BJ (cell line): ENCODE measurements around the gene KCP. TPM values are rescaled to one million over a fixed set of nuclear protein-coding genes. Genes with fewer than 3 reads are reported as not detected.

Experiments
- CTCF ChIA-PET: fragments of 350-600 bp; formaldehyde crosslinking; extraction: SDS; loops from one replicate; lab custom pipeline; 2021; ENCODE audit warnings: antibody characterized with exemption, inconsistent platforms; lab: Yijun Ruan, JAX
- POLR2A ChIA-PET: fragments of 300-600 bp; sonication (Branson Sonifier 250); formaldehyde crosslinking; extraction: SDS; loops from one replicate; lab custom pipeline; 2021; ENCODE audit warnings: antibody characterized with exemption; lab: Charles Lee
- DNase-seq: peaks from one replicate; pipeline ENCODE4 v3.0.0-alpha.2; 2011; ENCODE audit warnings: low read depth
- H3K27me3 ChIP-seq: 2 replicates; pipeline ENCODE4 v1.6.0; 2011; ENCODE audit warnings: low read length; ENCODE audit not compliant: control insufficient read depth, insufficient read depth
- H3K36me3 ChIP-seq: 2 replicates; pipeline ENCODE4 v1.5.1; 2011; ENCODE audit warnings: low read length; ENCODE audit not compliant: control insufficient read depth, insufficient read depth
- H3K4me3 ChIP-seq: 2 replicates; pipeline ENCODE4 v1.5.1; 2011; ENCODE audit warnings: low read depth, mild to moderate bottlenecking, control low read depth, low read length
- polyA plus RNA-seq: library from polyadenylated mRNA; depleted of rRNA; stranded (reverse); fragments of >200 nt; gene quantifications from 2 replicates; pipeline ENCODE4 v1.2.3, GENCODE V29; 2011
- TF ChIP-seq, protein P1 (sequence below): IDR thresholded peaks from 2 replicates; pipeline ENCODE4 v1.5.1; 2011; ENCODE audit warnings: low read depth, mild to moderate bottlenecking, control low read depth, inconsistent platforms, low read length, moderate library complexity; ENCODE audit not compliant: insufficient read depth

KCP gene
- polyA plus RNA-seq, 1 experiment: not detected

DNA sequence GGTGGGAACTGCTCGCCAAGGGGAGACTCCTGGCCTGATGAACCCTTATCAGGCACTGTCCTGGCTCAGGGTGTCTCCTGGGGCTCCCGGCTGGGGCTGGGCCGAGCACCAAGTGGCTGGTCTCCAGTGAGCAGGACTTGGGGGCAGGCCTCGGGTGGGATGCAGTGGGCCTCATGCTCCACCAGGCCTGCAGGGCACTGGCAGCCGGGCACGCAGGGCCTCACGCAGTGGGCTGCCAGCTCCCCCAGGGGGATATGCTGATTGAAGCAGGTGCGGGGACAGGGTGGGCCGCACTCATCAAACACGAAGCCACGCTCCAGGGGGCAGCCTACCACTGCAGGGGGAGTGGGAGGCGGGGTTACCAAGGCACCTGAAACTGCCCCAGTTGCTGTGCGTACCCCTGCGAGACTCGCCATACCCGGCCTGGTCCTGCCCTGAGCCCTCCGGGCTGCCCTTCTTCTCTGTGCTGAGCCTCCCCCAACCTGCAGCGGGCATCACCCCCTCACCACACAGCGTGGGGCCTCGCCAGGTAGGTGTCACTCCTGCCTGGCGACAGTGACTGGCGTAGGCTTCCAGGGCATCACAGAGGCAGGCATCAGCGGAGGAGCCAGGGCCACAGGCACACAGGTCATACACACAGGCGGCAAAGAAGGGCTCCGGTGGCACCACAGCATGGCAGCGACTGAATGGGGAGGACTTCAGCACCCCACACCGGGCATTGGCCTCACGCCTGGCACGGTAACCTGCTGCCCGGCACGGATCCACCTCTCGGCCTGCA is 33.3 kb downstream of the KCP start:
- Histone ChIP-seq H3K36me3 (no peaks in the 10 kb centered on the region), H3K4me3 (no peak overlapping the region), H3K27me3 (0 out of 2 replicates have a peak, but pooled peaks cover 1% of the 10 kb centered on the region)
- CTCF ChIA-PET: interaction anchor here (1.2 kb wide), 1 partner anchor 14 kb away, joined by 7 read pairs; the partner anchor contains the start of gene ATP6V1F
- no peak for DNase-seq
- POLR2A ChIA-PET: no interaction called here
- TF ChIP-seq, protein P1, sequence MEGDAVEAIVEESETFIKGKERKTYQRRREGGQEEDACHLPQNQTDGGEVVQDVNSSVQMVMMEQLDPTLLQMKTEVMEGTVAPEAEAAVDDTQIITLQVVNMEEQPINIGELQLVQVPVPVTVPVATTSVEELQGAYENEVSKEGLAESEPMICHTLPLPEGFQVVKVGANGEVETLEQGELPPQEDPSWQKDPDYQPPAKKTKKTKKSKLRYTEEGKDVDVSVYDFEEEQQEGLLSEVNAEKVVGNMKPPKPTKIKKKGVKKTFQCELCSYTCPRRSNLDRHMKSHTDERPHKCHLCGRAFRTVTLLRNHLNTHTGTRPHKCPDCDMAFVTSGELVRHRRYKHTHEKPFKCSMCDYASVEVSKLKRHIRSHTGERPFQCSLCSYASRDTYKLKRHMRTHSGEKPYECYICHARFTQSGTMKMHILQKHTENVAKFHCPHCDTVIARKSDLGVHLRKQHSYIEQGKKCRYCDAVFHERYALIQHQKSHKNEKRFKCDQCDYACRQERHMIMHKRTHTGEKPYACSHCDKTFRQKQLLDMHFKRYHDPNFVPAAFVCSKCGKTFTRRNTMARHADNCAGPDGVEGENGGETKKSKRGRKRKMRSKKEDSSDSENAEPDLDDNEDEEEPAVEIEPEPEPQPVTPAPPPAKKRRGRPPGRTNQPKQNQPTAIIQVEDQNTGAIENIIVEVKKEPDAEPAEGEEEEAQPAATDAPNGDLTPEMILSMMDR: no peak

DNA sequence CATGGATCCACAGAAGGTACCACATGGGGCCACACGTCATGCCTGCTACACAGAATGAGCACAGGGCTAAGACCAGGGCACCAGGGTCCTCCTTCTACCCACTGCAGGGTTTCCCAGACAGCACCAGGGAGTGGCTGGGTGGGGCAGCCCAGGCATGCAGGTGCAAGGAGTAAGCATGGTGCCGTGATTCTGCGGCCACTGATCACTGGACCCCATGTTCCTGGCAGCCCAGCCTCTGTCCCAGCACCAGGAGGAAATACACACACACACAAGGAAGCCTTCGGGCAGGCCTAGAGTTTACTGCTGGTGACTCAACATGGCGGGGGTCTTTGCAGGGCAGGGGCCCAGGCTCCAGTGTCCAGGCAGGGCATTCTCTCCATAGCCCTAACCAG is 33.9 kb downstream of the KCP start:
- ChIA-PET CTCF (interaction anchor here (0.9 kb wide), 1 partner anchor 203 kb away, joined by 3 read pairs; no protein-coding TSS in a partner anchor), POLR2A (no interaction called here)
- TF ChIP-seq, protein P1: no peak
- Histone ChIP-seq H3K27me3 (0 out of 2 replicates have a peak, but pooled peaks cover 1% of the 10 kb centered on the region), H3K36me3 (no peaks in the 10 kb centered on the region), H3K4me3 (no peak overlapping the region)
- no peak for DNase-seq

DNA sequence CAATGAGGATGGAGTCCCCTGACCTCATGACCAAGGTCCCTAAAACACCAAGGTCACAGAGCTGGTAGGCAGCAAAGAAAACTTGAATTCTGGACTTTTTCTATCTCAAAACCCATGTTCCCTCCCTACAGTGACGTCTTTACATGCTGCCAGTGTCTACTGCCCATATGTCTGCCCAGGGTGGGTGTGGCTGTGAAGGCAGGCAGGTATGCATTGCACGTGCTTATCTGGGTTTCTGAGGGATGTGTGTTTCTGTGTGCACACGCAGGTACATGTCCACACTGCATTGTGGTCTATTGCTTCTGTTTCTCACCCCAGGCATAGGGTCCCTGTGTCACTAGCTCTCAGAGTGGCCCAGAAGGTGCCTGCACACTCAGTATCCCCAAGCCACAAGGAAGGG is 34.4 kb downstream of the KCP start:
- TF ChIP-seq, protein P1: no peak
- Histone ChIP-seq H3K4me3 (no peak overlapping the region), H3K36me3 (no peaks in the 10 kb centered on the region), H3K27me3 (0 out of 2 replicates have a peak, but pooled peaks cover 1% of the 10 kb centered on the region)
- no peak for DNase-seq
- CTCF ChIA-PET: interaction anchor here (0.9 to 2.5 kb wide), 3 partner anchors 7 to 203 kb away, joined by 3 to 8 read pairs (median 6); partner anchors contain the start of gene ATP6V1F
- POLR2A ChIA-PET: no interaction called here

DNA sequence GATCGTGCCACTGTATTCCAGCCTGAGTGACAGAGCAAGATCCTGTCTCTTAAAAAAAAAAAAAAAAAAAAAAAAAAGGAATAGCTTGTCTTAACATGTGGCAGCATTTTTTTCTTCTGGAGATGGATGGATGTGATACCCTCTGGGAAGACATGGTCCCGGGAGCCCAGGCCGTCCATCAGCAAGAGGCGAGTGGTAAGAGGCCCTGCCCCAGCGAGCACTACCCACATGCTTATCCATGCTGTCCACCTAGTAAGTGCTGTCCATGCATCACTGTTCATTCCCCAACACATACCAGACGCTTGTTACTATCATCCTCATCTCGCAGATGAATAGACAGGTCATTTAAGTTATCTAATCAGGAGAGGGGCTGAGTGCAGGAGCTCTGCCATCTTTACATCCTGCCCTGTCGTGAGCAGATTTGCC is 35.0 kb downstream of the KCP start:
- ChIA-PET POLR2A (interaction anchor here (0.6 kb wide), 1 partner anchor 399 kb away, joined by 3 read pairs; the partner anchor contains the start of gene METTL2B), CTCF (interaction anchor here (0.9 to 2.5 kb wide), 3 partner anchors 8 to 202 kb away, joined by 3 to 8 read pairs (median 6); partner anchors contain the start of gene ATP6V1F)
- Histone ChIP-seq H3K27me3 (peaks cover 6% of the 10 kb centered on the region), H3K4me3 (no peak overlapping the region), H3K36me3 (no peaks in the 10 kb centered on the region)
- no peak for DNase-seq
- TF ChIP-seq, protein P1: no peak
